Fibroblast of the aortic adventitia (primary cell): ENCODE measurements around the gene VPS54. TPM values are rescaled to one million over a fixed set of nuclear protein-coding genes. Genes with fewer than 3 reads are reported as not detected.

Experiments
- DNase-seq: peaks from one replicate; pipeline ENCODE4 v3.0.0-alpha.2; 2010; ENCODE audit warnings: low read depth
- H3K4me3 ChIP-seq: 2 replicates; pipeline ENCODE4 v1.5.1; 2011; ENCODE audit warnings: low read depth, mild to moderate bottlenecking, control low read depth, low read length, moderate library complexity
- CTCF ChIP-seq: IDR thresholded peaks from 2 replicates; pipeline ENCODE4 v1.5.1; 2011; ENCODE audit warnings: mild to moderate bottlenecking, low read length, control low read depth, inconsistent platforms; ENCODE audit not compliant: insufficient read depth
- total RNA-seq: library from RNA; depleted of rRNA; stranded (reverse); fragments of >200 nt; gene quantifications from 2 replicates; pipeline ENCODE4 v1.2.3, GENCODE V29; 2012; ENCODE audit warnings: low replicate concordance

The VPS54 gene
- total RNA-seq, 1 donor = 18.1 TPM

DNA sequence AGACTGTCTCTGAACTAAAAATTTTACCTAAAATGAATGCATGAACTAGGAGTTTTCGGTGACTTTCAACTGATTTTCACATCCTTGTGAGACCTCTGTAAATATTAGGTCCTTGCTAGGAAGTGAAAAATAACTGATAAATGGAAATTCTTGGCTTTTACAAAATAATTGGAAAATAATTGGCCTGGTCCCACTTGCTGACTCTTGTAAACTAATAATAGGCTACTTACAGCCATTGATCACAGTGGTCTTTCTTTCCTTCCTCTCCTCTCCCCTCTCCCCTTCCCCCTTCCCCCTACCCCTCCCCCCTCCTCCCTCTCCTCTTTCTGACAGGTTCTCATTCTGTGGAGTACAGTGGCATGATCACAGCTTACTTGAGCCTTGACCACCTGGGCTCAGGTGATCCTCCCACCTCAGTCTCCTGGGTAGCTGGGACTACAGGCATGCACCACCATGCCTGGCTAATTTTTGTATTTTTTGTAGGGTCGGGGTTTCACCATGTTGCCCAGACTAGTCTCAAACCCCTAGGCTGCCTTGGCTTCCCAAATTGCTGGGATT lies 139.3 kb downstream of the VPS54 start:
- DNase-seq = no peak
- no peak for TF ChIP-seq CTCF
- H3K4me3 ChIP-seq = no peak overlapping the region

DNA sequence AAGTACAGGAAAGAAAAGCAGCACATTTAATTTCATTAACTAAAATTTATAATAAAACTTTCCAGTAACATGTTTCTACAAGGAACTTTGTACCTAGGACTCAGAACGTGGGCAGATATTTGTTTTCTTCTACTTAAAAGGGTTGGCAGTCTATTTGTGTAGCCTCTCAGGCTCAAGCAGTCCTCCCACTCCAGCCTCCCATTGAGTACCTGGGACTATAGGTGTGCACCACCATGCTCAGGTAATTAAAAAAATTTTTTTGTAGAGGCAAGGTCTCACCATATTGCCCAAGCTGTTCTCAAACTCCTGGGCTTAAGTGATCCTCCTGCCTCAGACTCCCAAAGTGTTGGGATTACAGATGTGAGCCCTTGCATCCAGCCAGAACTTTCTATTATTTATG lies 140.7 kb downstream of the VPS54 start:
- no peak overlapping the region for H3K4me3 ChIP-seq
- TF ChIP-seq CTCF = no peak
- DNase-seq = no peak

GRCh38 chr2:63876311-63876710 lies 142.9 kb downstream of the VPS54 start:
- TF ChIP-seq CTCF = no peak
- H3K4me3 ChIP-seq = no peak overlapping the region
- DNase-seq = no peak

DNA sequence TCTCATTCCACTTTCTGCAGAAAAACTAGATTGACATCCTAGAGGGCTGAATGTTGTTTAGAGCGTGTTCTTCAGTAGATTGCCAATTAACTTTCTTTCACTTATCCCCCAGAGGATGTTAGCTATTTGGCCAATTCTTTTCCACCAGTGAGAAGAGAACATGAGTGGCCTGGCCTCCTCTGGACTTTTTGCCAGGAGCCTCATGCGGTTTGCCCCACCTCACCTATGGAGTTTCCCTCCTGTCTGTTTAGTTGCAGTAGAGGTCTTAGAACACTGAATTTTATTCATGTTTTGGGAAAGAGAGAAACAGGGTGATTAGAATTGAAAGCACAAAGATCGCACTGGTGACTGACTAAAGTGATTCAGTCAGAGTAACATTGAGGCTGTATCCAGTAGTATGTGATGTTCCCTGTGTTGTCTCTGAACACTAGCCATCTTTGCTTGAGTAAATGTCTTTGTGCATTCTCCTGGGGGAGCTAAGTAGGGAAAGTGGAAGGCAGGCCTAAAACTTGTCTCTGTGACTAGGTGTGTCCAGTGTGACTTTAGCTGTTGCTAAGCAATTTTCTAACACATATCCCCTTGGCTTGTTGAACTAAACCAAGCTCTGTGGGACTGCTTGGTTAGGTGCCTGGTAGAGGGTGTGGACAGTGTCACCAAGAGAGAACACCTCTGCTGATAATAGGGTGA lies 143.5 kb downstream of the VPS54 start:
- no peak overlapping the region for H3K4me3 ChIP-seq
- peak; percentile 45 for DNase-seq
- TF ChIP-seq CTCF = no peak

- no peak overlapping the region for H3K4me3 ChIP-seq
- TF ChIP-seq CTCF = no peak
- DNase-seq = peak; percentile 56
Observed at GRCh38 chr2:63875131-63875527, 144.1 kb downstream of the VPS54 start.

DNA sequence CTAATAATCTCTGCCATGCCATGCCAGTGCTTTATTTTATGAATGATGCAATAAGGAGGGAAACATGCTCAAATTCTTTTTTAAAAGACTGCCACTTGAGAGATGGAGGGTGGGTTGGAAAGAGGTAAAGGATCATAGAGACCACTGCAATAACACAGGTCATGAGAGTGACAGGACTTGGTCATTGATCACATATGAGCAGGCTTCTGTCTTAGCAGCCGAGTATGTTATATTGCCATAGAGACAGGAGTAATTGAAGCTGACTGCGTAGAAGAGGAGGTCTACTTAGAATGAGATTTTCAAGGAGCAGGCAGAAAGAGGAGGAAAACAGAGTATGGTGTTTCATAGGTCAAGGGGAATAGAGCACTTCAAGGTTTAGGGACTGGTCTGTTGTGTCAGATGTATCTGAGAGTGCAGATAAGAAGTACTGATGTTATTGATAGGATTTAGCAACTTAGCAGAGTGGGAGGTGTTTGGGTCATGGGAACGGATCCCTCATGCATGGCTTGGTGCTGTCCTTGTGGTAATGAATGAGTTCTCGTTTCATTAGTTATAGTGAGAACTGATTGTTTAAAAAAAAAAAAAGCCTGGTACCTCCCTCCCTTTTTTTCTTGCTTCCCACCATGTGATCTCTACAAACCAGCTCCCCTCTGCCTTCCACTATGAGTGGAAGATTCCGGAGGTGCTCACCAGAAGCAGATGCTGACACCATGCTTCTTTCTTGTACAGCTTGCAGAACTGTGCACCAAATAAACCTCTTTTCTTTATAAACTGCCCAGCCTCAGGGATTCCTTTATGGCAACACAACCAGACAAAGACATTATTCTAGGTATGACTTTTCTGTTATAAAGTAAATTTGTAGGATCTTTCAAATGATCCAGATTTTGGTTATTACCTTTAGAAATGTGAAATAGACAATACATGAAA lies 144.8 kb downstream of the VPS54 start:
- DNase-seq = no peak
- TF ChIP-seq CTCF = no peak
- no peak overlapping the region for H3K4me3 ChIP-seq
